ENCODE measurements around the gene CD74.
"Not testable (repeated sequence)": the region's sequence is repeated elsewhere in the genome, so short reads cannot be mapped to it uniquely, and the experiment has no call there.

CD74 gene

DNA sequence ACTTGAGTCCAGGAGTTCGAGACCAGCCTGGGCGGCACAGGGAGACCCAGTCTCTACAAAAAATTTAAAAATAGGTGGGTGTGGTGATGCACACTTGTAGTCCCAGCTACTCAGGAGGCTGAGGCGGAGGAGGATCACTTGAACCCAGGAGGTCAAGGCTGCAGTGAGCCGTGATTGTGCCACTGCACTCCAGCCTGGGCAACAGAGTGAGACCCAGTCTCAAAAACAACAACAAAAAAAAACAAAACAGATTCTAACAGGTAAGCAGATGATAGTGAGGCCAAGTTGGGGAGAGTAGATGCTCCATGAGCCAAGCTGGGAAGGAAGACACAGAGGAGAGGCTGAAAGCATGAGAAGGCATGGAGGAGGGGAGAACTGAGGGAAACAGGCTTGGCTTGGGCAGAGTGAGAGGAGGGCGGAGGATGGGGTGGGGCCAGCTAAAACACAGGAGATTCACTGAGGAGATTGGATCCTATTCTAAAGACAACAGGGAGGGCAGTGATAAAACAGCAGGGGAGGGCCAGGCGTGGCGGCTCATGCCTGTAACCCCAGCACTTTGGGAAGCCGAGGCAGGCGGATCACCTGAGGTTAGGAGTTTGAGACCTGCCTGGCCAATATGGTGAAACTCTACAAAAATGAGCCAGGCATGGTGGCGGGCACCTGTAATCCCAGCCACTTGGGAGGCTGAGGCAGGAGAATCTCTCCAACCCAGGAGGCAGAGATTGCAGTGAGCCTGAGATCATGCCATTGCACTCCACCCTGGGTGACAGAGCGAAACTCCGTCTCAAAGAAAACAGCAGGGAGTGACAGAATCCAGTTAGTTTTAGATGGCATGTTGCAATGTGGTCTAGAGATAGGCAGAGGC lies 28.5 kb upstream of the CD74 start:
- no peak for DNase-seq

DNA sequence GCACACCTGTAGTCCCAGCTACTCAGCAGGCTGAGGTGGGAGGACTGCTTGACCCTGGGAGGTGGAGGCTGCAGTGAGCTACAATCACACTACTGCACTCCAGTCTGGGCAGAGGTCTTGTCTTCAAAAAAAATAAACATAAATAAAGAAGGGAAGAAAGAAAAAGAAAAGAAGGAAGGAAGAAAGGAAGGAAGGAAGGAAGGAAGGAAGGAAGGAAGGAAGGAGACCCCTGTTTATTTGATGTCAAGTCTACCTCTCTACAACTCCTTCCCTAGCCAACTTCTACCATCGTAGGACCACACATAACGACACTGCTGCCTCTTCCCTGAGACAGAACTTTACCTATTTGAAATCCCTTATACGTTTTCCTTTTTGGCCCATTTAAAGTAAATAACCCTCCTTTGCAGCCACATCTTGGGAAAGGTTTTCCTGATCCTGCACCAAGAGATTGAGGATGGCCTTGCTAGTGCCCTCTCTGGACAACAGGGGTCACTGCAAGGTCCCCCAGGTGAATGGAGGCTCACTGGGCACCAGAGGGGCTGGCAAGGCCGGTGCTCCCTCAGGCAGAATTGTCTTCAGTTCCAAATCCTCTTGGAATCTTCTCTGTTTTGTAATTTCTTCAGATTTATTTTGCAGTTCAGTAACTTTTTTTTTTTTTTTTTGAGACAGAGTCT lies 26.3 kb upstream of the CD74 start:
- no peak for DNase-seq

DNA sequence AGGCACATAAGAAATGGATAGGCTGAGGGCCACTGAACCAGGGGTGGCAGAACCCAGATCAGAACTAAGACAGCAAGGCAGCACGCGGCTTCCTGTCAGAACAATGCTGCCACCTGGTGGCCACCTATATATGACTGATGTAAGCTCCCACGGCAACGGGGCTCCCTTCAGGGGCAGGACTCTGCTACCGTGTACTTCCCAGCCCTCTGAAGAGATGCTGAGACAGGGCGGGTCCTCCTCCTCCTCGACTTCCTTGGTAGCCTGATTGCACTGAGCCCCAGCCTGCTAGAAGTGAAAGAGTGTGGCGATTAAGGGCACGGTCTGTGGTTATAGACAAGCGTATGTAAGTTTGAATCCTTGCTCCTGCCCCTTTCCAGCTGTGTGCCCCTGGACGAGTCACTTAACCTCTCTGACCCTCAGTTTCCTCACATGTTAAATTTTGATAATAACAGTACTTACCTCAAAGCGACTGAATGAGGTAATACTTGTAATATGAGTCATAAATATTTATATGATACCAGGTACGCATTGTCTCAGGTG lies 23.5 kb upstream of the CD74 start:
- peak; percentile 72 for DNase-seq

DNA sequence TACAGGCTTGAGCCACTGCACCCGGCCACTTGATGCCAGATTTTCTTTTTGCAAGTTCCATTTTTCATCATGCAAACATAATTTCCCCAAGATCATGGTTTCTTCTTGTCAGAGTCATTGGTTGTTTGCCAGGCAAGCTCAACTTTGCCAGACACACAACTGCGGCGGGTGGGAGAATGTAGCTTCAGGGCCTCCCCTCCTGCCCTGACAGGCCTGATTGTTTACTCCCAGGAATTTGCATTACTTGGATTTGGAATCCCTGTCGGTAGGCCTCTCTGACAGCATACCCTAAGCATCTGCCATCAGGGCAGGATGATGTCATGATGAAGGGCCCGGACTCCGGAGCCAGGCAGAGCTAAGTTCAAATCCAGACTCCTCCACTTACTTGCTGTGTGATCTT lies 21.8 kb upstream of the CD74 start:
- no peak for DNase-seq

GRCh38 chr5:150431574-150431973 lies 18.9 kb upstream of the CD74 start:
- no peak for DNase-seq

DNA sequence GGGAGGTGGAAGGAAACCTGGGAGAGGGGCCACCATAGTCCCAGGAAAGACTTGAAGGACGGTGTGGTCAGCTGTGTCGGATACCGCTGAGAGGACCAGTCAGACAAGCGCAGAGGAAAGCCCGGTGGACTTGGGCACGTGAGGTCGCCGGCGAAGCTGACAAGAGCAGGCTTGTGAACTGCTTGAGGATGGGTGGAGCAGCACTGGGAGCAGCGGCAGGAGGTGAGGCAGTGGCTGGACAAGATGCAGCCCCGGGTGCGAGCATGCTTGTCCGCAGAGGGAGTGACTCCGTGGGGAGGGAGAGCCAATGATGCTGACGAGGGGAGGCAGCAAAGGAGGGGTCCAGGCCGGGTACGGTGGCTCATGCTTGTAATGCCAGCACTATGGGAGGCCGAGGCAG lies 18.3 kb upstream of the CD74 start:
- no peak for DNase-seq

DNA sequence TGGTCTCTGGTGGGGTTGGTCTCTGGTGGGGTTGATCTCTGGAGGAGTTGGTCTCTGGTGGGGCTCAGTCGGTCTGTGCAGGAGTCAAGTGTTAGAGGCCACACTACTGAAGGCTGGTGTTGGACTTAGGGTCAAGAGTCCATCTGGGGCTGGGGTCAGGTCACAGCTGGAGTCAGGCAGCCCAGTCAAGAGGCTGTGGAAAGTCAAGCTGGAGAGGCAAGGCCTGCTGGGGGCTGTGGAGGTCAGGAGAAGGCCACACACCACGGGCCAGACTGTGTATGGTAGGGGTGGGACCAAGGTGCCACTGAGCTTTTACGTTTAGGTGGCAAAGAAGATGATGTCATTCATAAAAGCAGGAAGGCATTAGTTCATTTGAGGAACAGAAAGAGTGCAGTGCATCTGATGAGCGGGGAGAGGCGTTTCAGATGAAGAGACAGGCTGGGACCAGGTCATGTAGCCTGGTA lies 16.7 kb upstream of the CD74 start:
- DNase-seq, result no peak

DNA sequence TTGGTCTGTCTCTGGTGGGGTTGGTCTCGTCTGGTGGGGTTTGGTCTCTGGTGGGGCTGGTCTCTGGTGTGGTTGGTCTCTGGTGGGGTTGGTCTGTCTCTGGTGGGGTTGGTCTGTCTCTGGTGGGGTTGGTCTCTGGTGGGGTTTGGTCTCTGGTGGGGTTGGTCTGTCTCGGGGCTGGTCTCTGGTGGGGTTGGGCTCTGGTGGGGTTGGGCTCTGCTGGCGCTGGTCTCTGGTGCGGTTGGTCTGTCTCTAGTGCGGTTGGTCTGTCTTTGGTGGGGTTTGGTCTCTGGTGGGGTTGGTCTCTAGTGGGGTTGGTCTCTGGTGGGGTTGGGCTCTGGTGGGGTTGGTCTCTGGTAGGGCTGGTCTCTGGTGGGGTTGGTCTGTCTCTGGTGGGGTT lies 16.3 kb upstream of the CD74 start:
- DNase-seq, result no peak

DNA sequence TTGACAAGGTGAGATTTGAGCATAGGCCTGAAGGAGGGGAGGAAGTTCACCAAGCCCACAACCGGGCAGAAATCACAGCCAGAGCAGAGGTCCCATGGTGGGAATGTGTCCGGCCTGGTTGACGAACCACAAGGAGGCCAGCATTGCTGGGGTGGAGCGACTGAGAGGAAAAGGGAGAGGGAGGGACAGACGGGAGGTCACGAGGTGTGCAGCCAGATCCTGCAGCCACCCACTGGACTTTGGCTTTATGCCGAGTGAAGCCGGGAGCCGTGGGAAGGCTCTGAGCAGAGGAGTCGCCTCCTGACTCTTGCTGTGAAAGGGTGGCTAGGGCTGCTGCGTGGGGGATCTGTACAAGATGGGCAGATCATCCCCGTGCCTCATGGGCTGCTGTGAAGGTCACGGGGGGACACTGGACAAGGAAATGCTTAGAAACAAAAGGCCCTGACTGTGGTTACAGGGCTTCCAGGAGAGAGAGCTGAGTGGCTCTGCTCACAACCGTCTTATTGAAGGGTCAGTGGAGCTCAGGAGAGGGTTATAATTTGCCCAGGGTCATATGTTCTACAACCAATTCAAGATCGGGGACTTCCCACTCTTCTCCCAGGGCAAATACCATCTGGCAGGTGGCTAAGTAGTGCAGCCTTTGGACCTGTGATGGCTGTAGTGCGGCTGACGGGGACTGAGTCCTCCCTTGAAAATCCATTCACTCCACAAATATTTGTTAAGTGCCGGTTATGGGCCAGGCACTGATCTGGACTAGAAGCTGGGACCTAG lies 15.6 kb upstream of the CD74 start:
- DNase-seq, result no peak

DNA sequence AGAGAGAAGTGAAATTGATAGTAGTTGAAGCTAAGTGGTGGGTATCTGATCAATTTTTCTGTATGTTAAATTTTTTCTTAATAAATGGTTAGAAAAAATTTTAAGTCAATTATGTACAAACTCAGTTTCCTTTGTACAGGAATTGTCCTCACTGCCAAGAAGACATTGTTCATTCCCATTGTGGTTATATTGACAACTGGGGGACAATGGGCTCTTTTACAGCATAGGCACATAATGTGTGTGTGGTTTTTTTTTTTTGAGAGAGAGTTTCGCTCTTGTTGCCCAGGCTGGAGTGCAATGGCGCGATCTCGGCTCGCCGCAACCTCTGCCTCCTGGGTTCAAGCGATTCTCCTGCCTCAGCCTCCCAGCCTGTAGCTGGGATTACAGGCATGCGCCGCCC lies 13.5 kb upstream of the CD74 start:
- not testable (repeated sequence) for DNase-seq

DNA sequence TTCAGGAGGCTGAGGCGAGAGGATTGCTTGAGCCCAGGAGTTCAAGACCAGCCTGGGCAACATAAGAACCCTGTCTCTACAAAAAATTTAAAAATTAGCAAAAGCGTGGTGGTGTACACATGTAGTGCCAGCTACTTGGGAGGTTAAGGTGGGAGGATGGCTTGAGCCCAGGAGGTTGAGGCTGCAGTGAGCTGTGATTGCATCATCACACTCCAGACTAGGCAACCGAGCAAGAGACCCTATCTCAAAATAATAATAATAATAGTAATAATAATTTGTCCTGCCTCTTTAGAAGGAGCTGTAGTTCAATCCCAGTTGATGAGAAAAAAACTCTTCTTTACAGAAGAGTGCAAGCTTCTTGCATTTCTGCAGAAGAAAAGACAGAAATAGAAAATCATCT lies 10.0 kb upstream of the CD74 start:
- DNase-seq, result no peak

DNA sequence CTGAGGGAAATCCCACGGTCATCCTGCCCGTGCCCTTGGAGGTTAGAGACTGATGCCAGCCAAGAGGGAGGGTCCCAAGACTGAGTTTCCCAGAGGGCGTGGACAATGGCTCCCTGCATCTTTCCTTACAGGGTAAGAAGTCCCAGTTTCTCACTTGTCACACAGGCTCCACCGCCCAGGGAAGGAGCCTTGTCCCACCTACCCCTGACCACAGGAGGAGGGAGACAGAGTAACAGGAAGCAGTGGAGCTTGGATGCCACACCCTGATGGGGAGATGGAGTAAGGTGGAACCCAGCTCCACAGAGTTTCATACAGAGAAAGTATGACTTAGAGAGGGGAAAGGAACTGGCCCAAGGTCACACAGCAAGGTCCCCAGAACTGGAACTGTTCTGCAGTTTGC lies 9.4 kb upstream of the CD74 start:
- DNase-seq, result no peak

- DNase-seq, result no peak
These were observed 7.0 kb upstream of the CD74 start for GRCh38 chr5:150419630-150420270.

- DNase-seq, result not testable (repeated sequence)
These were observed 1.4 kb upstream of the CD74 start for GRCh38 chr5:150413902-150414790.

- no peak for DNase-seq
These were observed 629 bp upstream of the CD74 start for GRCh38 chr5:150413176-150413901.

- DNase-seq, result no peak
These were observed 1.3 kb downstream of the CD74 start for GRCh38 chr5:150411245-150411979.

DNA sequence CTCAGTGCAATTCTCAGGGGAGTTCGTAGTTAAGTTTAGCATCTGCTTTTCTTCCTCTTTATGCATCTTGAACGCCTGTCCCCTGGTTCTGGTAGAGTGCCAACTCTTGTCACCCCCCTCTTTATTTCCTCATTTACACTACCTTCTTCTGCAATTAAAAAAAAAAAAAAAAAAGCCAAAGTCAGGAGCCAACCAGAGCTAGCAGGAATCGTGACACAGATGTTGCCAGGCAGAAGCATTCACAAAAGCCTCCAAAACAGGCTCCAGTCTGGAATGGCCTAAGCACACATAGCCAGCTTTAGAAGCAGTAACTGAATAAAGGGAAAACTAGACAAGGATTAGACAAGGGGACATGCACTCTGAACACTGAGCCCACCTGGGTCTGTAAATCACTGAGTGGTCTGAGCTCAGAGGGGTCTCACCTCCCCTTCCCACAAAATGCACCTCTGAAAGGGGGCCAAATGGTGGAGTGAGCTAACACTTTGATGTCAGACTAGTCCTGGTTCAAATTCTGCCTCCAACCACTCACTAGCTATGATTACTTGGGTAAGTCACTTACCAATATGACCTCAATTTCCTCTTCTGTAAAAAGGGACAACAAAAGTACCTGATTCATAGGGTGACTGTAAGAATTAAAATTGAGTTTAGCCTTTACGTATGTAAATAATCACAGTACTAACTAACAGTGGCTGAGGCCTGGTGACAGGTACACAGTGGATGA lies 2.0 kb downstream of the CD74 start:
- DNase-seq, result peak; percentile 40

DNA sequence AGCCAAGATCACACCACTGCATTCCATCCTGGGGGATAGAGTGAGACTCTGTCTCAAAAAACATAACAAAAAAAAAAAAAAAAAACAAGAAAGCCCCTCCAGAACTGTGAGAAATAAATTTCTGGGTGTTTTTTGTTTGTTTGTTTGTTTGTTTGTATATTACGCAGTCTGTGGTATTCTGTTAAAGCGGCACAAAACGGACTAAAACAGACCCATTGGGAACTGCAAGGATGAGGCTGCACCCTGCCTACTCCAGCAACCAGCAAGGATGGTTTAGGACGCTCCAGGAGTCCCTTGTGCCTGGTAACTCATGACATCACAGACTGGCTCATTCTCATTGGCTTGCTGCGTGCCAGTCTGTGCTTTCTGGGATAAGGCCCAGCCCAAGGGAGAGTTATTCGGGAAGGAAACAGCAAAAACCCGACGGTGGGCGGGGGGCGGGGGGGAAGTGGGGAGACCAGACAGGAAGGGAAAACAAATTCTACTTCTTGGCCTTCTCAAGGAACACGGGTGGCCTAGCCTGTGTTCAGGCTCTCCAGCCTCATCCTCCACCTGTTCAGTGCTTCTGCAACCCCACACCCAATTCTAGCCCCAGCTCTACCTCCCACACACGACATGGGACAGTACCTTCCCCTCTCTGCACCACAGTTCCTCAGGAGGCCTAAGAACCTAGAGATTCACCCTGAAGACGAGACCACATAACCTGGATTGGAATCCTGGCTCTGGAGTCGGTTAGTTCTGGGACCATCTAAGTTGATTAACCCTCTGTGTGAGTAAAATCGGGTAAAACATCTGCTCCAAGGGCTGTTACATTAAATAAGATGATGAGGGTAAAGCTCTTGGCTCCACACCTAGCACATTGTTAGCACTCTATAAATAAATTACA lies 2.8 kb downstream of the CD74 start:
- peak; percentile 73 for DNase-seq

All from NCI-H1092 (cell line).